B cell (primary cell): ENCODE measurements around the gene COA5. TPM values are rescaled to one million over a fixed set of nuclear protein-coding genes. Genes with fewer than 3 reads are reported as not detected.
A peak's percentile ranks its signal among the peaks of the same experiment; 100 is the strongest.

Source experiments
- ATAC-seq: fragments of 200-7000 bp; cut with Tn5 transposase; one replicate; pipeline ENCODE4 v1.10.0; 2021; ENCODE audit warnings: low read depth, mild to moderate bottlenecking, moderate number of reproducible peaks, moderate library complexity
- CTCF ChIA-PET: fragments of 350-600 bp; sonication (Branson Sonifier 250); formaldehyde crosslinking; loops from one replicate; lab custom pipeline; 2021; ENCODE audit warnings: antibody characterized with exemption, inconsistent platforms; lab: Charles Lee
- POLR2A ChIA-PET: fragments of 350-600 bp; sonication (Branson Sonifier 250); formaldehyde crosslinking; loops from one replicate; lab custom pipeline; 2021; ENCODE audit warnings: antibody characterized with exemption; lab: Charles Lee
- DNase-seq: peaks from one replicate; pipeline ENCODE4 v3.0.0; 2013
- H2AFZ ChIP-seq: 2 replicates; pipeline ENCODE4 v1.6.1; 2012; ENCODE audit warnings: mild to moderate bottlenecking, low read depth, low read length; ENCODE audit not compliant: insufficient read depth, poor library complexity, severe bottlenecking
- H3K27ac ChIP-seq, 2 donors: 1 replicate in 1 of 2; 2 replicates in 1 of 2; pipeline ENCODE4 v1.5.1; 2012 to 2013; ENCODE audit warnings: low read length in 2 of 2, mild to moderate bottlenecking in 2 of 2, moderate library complexity in 1 of 2
- H3K27me3 ChIP-seq, 4 experiments: fragments of 200-600 bp in 1 of 4; sonication (generic) in 1 of 4; replicated peaks in 1 of 4; 1 replicate in 2 of 4; 2 replicates in 2 of 4; pipeline versions ENCODE4 v1.6.1 to v1.7.0; 2013 to 2016; ENCODE audit warnings: low read length in 3 of 4, mild to moderate bottlenecking in 2 of 4, mixed read lengths in 1 of 4, moderate library complexity in 1 of 4; ENCODE audit not compliant: insufficient read depth in 4 of 4, control insufficient read depth in 3 of 4; ENCODE audit errors: control extremely low read depth in 1 of 4
- H3K36me3 ChIP-seq, 2 experiments: replicated peaks in 1 of 2; 1 replicate in 1 of 2; 2 replicates in 1 of 2; pipeline versions ENCODE4 v1.6.1 to v1.7.1; 2013; ENCODE audit warnings: low read length in 1 of 2; ENCODE audit not compliant: insufficient read depth in 2 of 2, control insufficient read depth in 1 of 2; ENCODE audit errors: control extremely low read depth in 1 of 2, extremely low read depth in 1 of 2
- H3K4me1 ChIP-seq, 2 donors: fragments of 200-600 bp in 1 of 2; sonication (generic) in 1 of 2; 1 replicate in 1 of 2; 2 replicates in 1 of 2; pipeline versions ENCODE4 v1.5.1 to v1.6.1; 2013 to 2017; ENCODE audit warnings: low read length in 2 of 2; ENCODE audit not compliant: control insufficient read depth in 2 of 2, insufficient read depth in 2 of 2
- H3K4me2 ChIP-seq: replicated peaks from 2 replicates; pipeline ENCODE3; 2012; ENCODE audit warnings: mild to moderate bottlenecking, low read depth, low read length; ENCODE audit not compliant: poor library complexity, severe bottlenecking
- H3K4me3 ChIP-seq, 5 experiments: fragments of 200-600 bp in 1 of 5; sonication (generic) in 1 of 5; 1 replicate in 3 of 5; 2 replicates in 2 of 5; pipeline versions ENCODE4 v1.5.1 to v1.7.0; 2011 to 2016; ENCODE audit warnings: low read length in 4 of 5, mild to moderate bottlenecking in 4 of 5, low read depth in 2 of 5, control low read depth in 1 of 5, moderate library complexity in 1 of 5; ENCODE audit not compliant: insufficient read depth in 1 of 5; ENCODE audit errors: control extremely low read depth in 1 of 5, extremely low read depth in 1 of 5
- H3K79me2 ChIP-seq: fragments of 200-600 bp; sonication (generic); one replicate; pipeline ENCODE4 v1.6.0; 2016; ENCODE audit warnings: low read length; ENCODE audit not compliant: control insufficient read depth, insufficient read depth
- H3K9ac ChIP-seq: fragments of 200-600 bp; sonication (generic); 2 replicates; pipeline ENCODE4 v1.6.1; 2017; ENCODE audit warnings: mild to moderate bottlenecking, low read length, moderate library complexity
- H3K9me3 ChIP-seq, 3 donors: one replicate each; pipeline versions ENCODE4 v1.6.1 to v1.7.1; 2013; ENCODE audit warnings: low read length in 2 of 3; ENCODE audit not compliant: control insufficient read depth in 2 of 3, insufficient read depth in 1 of 3; ENCODE audit errors: control extremely low read depth in 1 of 3
- H4K20me1 ChIP-seq: 2 replicates; pipeline ENCODE4 v1.6.0; 2012; ENCODE audit warnings: mild to moderate bottlenecking, low read length; ENCODE audit not compliant: insufficient read depth, control insufficient read depth, poor library complexity, severe bottlenecking
- H3K27ac Mint-ChIP-seq: one replicate; pipeline ENCODE4 v1.8.0; 2021; ENCODE audit warnings: mixed read lengths
- H3K27me3 Mint-ChIP-seq: one replicate; pipeline ENCODE4 v1.8.0; 2021; ENCODE audit warnings: mixed read lengths
- H3K4me1 Mint-ChIP-seq: one replicate; pipeline ENCODE4 v1.8.0; 2021; ENCODE audit warnings: mixed read lengths
- H3K4me3 Mint-ChIP-seq: one replicate; pipeline ENCODE4 v1.8.0; 2021; ENCODE audit warnings: mixed read lengths
- H3K9me3 Mint-ChIP-seq: one replicate; pipeline ENCODE4 v1.8.0; 2022; ENCODE audit warnings: mixed read lengths; ENCODE audit not compliant: insufficient read depth
- CTCF ChIP-seq: fragments of 200-600 bp; IDR thresholded peaks from one replicate; pipeline ENCODE4 v1.8.0; 2022; ENCODE audit warnings: antibody characterized with exemption, mild to moderate bottlenecking
- EZH2 ChIP-seq: IDR thresholded peaks from 2 replicates; pipeline ENCODE4 v1.6.1; 2012; ENCODE audit warnings: borderline replicate concordance, low read depth, mild to moderate bottlenecking, moderate library complexity, low read length; ENCODE audit not compliant: insufficient read depth, poor library complexity, severe bottlenecking
- WGBS: methylation state at CpG from one replicate; pipeline ENCODE4 v1.1.5; 2013; ENCODE audit warnings: missing lambda C conversion rate; ENCODE audit not compliant: insufficient coverage; 5-methylcytosine and 5-hydroxymethylcytosine counted together
- intact Hi-C: fragments of 100-400 bp; cut with micrococcal nuclease; formaldehyde crosslinking; loops from one replicate; pipeline ENCODE4 v1.10.0; 2022
- polyA plus RNA-seq: library from polyadenylated mRNA; depleted of rRNA; stranded (reverse); fragments of >200 nt; gene quantifications from 2 replicates; pipeline ENCODE4 v1.2.3, GENCODE V29; 2012
- total RNA-seq, 2 donors: library from RNA; stranded (reverse); fragments of 120-200 nt in 1 of 2; gene quantifications; 1 replicate in 1 of 2; 2 replicates in 1 of 2; pipeline versions ENCODE4 v1.2.3 to v1.2.4, GENCODE V29; 2013 to 2022

The COA5 gene
- total and polyA plus RNA-seq, 2 donors (not counting 1 experiment from before 2014, with no cell fraction given) = 23.2 to 46.9 TPM

- peaks cover 19% of the 10 kb centered on the region for H4K20me1 ChIP-seq
- Mint-ChIP-seq H3K4me3 (no peak overlapping the region), H3K4me1 (peaks cover 44% of the 10 kb centered on the region), H3K27me3 (no peaks in the 10 kb centered on the region), H3K9me3 (no peaks in the 10 kb centered on the region), H3K27ac (peak overlapping the region; percentile 10)
- no peak overlapping the region for H3K4me2 ChIP-seq
- WGBS = no CpG with 5 or more reads among the region's 2 CpGs
- TF ChIP-seq EZH2 (no peak), CTCF (no peak)
- peaks cover 9 to 34% of the 10 kb centered on the region in 2 experiments for H3K36me3 ChIP-seq
- no peak for DNase-seq
- intact Hi-C loops = loop anchor here (10.0 kb wide), 1 partner anchor 160 kb away; the partner anchor contains the start of gene INPP4A
- H3K9ac ChIP-seq = no peak overlapping the region
- H3K79me2 ChIP-seq = peaks cover 36% of the 10 kb centered on the region
- peaks cover 22% of the 10 kb centered on the region in 2 donors for H3K4me1 ChIP-seq
- H2AFZ ChIP-seq = no peak overlapping the region
- H3K27ac ChIP-seq = peak overlapping the region in 1 of 2 donors; percentile 10
- ATAC-seq = no peak
- H3K27me3 ChIP-seq = no peaks in the 10 kb centered on the region
- ChIA-PET CTCF (interaction anchor here (1.0 kb wide), 1 partner anchor 45 kb away, joined by 3 read pairs; no protein-coding TSS in a partner anchor), POLR2A (no interaction called here)
- no peak overlapping the region for H3K4me3 ChIP-seq
- H3K9me3 ChIP-seq = no peaks in the 10 kb centered on the region
Observed at GRCh38 chr2:98604547-98604946, 3.8 kb downstream of the COA5 start.

- Mint-ChIP-seq H3K9me3 (no peaks in the 10 kb centered on the region), H3K4me3 (no peak overlapping the region), H3K27me3 (no peaks in the 10 kb centered on the region), H3K4me1 (peaks cover 23% of the 10 kb centered on the region), H3K27ac (no peak overlapping the region)
- H3K27me3 ChIP-seq = no peaks in the 10 kb centered on the region
- TF ChIP-seq CTCF (peak; percentile 56), EZH2 (no peak)
- H3K9ac ChIP-seq = no peak overlapping the region
- 78% methylated on average over 1 of the region's 3 CpGs for WGBS
- H4K20me1 ChIP-seq = peaks cover 9% of the 10 kb centered on the region
- POLR2A ChIA-PET = interaction anchor here (0.6 kb wide), 1 partner anchor 92 kb away, joined by 3 read pairs; no protein-coding TSS in a partner anchor
- no peaks in the 10 kb centered on the region for H3K9me3 ChIP-seq
- no peak overlapping the region for H3K4me2 ChIP-seq
- DNase-seq = peak; percentile 36
- H3K4me1 ChIP-seq = peaks cover 5% of the 10 kb centered on the region in 2 donors
- H3K36me3 ChIP-seq = peaks cover 16 to 53% of the 10 kb centered on the region in 2 experiments
- no peak overlapping the region for H3K4me3 ChIP-seq
- intact Hi-C loops = loop anchor here (1.0 to 10.0 kb wide), 2 partner anchors 157 to 188 kb away; partner anchors contain the start of gene INPP4A
- ATAC-seq = peak; percentile 51
- H3K79me2 ChIP-seq = peaks cover 8% of the 10 kb centered on the region
- CTCF ChIA-PET = interaction anchor here (0.9 to 1.8 kb wide), 6 partner anchors 33 to 236 kb away, joined by 3 to 6 read pairs (median 4); no protein-coding TSS in a partner anchor
- no peak overlapping the region for H3K27ac ChIP-seq
- no peak overlapping the region for H2AFZ ChIP-seq
Observed at GRCh38 chr2:98601532-98602132, 6.7 kb downstream of the COA5 start.
